Measurements from ENCODE around the gene CSKMT.

DNA sequence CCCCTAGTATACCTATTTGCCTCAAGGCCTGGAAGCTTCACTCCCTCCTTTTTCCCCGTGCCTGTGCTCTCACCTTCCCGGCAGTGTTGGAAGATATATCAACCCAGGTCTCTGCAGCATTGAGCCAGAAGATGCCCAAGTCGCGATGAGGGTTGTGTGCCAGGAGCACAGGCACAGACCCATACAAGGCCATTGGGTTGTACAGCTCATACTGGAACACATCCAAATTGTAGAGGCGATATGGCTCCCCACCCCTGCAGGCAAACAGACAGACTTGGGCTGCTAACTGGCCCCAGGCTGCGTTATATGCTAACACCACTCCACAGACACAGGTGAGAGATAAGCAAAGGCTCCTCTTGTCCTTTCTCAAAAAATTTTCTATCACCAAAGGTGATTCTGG lies 32.6 kb upstream of the CSKMT start:
- TF ChIP-seq, protein P1, sequence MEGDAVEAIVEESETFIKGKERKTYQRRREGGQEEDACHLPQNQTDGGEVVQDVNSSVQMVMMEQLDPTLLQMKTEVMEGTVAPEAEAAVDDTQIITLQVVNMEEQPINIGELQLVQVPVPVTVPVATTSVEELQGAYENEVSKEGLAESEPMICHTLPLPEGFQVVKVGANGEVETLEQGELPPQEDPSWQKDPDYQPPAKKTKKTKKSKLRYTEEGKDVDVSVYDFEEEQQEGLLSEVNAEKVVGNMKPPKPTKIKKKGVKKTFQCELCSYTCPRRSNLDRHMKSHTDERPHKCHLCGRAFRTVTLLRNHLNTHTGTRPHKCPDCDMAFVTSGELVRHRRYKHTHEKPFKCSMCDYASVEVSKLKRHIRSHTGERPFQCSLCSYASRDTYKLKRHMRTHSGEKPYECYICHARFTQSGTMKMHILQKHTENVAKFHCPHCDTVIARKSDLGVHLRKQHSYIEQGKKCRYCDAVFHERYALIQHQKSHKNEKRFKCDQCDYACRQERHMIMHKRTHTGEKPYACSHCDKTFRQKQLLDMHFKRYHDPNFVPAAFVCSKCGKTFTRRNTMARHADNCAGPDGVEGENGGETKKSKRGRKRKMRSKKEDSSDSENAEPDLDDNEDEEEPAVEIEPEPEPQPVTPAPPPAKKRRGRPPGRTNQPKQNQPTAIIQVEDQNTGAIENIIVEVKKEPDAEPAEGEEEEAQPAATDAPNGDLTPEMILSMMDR (IDR thresholded peaks at IDR 0.05) = no peak
- no peak for TF ChIP-seq ZFX (IDR thresholded peaks at IDR 0.05; ENCODE audit: borderline replicate concordance)

All from 22Rv1 (cell line).